Measurements from ENCODE around the gene NDUFV1. TPM values are rescaled to one million over a fixed set of nuclear protein-coding genes. Genes with fewer than 3 reads are reported as not detected.

Gene NDUFV1
- total RNA-seq, 1 donor from 2014 or later = 191 TPM

DNA sequence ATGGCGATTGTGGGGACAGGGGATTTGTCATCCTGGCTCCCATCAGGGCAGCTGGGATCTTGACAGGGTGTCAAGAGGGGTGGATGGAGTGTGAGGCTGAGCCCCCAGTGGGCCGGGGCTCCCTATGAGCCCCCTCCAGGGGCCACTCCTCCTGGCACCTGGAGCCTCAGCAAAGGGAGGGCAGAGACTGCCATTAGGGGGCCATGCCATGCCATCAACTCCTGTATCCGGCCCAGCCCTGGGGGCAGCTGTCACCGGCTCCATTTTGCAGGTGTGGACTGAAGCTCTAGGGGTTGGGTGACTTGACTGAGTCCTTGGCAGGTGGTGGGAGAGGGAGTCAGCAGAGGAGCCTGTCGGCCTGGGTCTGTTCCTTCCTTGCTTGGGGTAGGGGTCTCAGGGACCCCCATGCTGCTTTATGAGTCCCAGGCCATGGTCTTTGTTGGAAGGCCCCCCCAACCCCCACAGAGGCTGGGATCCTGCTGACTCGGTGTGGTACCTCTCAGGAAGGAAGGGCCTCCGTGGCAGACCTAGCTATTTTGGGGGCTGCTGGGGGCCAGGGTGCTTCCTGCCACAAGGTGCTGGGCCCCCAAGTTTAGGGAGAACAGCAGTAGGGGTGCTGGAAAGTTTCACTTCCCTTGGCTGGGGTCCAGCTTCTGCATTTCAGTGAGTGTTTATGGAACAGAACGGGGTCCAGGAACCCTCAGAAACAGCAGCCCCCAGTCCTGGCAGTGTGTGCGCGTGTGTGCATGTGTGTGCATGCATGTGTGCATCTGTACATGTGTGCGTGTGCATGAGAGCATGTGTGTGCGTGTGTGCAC is 42.3 kb downstream of the NDUFV1 start:
- Mint-ChIP-seq H3K27me3 (ENCODE audit: unreplicated experiment) (peaks cover 9% of the 10 kb centered on the region), H3K4me1 (ENCODE audit: unreplicated experiment) (no peaks in the 10 kb centered on the region), H3K4me3 (ENCODE audit: unreplicated experiment) (no peak overlapping the region), H3K36me3 (ENCODE audit: low read depth, unreplicated experiment) (peaks cover 6% of the 10 kb centered on the region), H3K9me3 (ENCODE audit: unreplicated experiment) (no peaks in the 10 kb centered on the region), H3K27ac (ENCODE audit: unreplicated experiment) (no peak overlapping the region)
- TF ChIP-seq, protein P1, sequence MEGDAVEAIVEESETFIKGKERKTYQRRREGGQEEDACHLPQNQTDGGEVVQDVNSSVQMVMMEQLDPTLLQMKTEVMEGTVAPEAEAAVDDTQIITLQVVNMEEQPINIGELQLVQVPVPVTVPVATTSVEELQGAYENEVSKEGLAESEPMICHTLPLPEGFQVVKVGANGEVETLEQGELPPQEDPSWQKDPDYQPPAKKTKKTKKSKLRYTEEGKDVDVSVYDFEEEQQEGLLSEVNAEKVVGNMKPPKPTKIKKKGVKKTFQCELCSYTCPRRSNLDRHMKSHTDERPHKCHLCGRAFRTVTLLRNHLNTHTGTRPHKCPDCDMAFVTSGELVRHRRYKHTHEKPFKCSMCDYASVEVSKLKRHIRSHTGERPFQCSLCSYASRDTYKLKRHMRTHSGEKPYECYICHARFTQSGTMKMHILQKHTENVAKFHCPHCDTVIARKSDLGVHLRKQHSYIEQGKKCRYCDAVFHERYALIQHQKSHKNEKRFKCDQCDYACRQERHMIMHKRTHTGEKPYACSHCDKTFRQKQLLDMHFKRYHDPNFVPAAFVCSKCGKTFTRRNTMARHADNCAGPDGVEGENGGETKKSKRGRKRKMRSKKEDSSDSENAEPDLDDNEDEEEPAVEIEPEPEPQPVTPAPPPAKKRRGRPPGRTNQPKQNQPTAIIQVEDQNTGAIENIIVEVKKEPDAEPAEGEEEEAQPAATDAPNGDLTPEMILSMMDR (IDR thresholded peaks at IDR 0.05; ENCODE audit: unreplicated experiment) = no peak
- DNase-seq (ENCODE audit: low spot score) = no peak

DNA sequence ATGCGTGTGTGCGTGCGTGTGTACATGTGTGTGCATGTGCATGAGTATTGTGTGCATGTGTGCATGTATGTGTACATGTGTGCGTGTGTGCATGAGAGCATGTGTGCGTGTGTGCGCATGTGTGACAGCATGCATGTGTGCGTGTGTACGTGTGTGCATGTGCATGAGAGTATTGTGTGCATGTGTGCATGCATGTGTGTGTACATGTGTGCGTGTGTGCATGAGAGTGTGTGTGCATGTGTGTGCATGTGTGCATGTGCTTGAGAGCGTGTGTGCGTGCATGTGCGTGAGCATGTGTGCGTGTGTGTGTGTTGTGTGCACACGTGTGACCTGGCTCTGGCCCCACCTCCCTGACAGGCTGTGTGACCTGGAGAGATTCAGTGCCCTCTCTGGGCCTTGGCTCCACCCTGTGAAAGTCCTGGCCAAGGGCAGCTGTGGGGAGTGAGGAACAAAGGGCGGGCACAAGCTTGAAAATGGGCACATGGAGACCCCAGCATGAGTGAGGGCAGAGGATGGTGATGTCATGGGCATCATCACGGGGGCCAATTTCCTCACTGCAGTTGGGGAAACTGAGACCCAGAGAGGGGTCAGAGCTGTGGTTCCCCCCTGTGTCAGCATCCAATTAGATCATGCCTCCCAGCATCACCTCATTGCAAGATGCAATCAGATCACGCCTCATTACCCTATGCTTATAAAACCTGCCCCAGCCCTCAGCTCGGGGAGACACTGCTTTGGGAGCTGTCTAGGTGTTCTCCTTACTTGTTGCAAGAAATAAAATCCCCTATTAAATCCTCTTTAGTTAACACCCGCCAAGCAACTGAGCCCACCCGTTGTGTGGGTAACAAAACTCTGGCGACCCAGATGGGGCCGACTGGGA is 43.1 kb downstream of the NDUFV1 start:
- H3K4me1 Mint-ChIP-seq (ENCODE audit: unreplicated experiment) = no peaks in the 10 kb centered on the region
- no peak for DNase-seq (ENCODE audit: low spot score)
- H3K27ac Mint-ChIP-seq (ENCODE audit: unreplicated experiment) = no peak overlapping the region

DNA sequence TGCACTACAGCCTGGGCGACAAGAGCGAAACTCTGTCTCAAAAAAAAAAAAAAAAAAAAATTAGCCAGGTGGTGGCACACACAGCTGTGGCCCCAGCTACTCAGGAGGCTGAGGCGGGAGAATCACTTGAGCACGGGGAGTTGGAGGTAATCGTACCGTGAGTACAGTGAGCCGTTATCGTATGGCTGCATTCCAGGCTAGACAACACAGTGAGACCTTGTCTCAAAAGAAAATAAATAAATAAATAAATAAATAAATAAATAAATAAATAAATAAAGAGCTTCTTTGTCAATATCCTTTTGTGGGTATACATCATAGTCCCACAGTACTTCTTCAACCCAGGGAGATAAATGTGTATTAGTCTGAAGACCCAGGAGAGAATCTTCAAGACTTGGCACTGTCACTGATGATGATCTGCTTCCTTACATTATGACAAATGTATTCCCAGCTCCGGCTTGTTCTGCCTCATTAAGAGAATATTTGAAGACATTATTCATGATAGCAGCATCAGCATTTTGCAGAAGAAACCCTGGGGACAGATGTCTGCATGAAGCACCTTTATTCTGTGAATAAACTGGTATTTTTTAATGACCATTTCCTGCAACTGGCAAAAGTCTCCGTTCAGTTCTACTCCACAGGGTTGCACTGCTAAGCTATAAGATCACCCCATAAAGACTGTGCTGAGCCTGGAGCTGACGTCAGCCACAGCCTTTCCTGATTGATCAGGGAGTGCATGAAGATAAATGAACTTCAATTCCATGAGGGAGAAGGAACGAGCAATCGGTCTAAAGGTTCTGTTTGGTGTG is 45.4 kb downstream of the NDUFV1 start:
- Mint-ChIP-seq H3K27ac (ENCODE audit: unreplicated experiment) (no peak overlapping the region), H3K36me3 (ENCODE audit: low read depth, unreplicated experiment) (no peaks in the 10 kb centered on the region), H3K4me3 (ENCODE audit: unreplicated experiment) (no peak overlapping the region), H3K9me3 (ENCODE audit: unreplicated experiment) (no peaks in the 10 kb centered on the region), H3K27me3 (ENCODE audit: unreplicated experiment) (peaks cover 5% of the 10 kb centered on the region), H3K4me1 (ENCODE audit: unreplicated experiment) (no peaks in the 10 kb centered on the region)
- DNase-seq (ENCODE audit: low spot score) = no peak
- TF ChIP-seq, protein P1 (IDR thresholded peaks at IDR 0.05; ENCODE audit: unreplicated experiment) = no peak

More for the DNA sequence above, 43.1 kb downstream of the NDUFV1 start:
- TF ChIP-seq, protein P1 (IDR thresholded peaks at IDR 0.05; ENCODE audit: unreplicated experiment) = no peak
- Mint-ChIP-seq H3K4me3 (ENCODE audit: unreplicated experiment) (no peak overlapping the region), H3K9me3 (ENCODE audit: unreplicated experiment) (no peaks in the 10 kb centered on the region), H3K36me3 (ENCODE audit: low read depth, unreplicated experiment) (peaks cover 6% of the 10 kb centered on the region), H3K27me3 (ENCODE audit: unreplicated experiment) (peaks cover 9% of the 10 kb centered on the region)

DNA sequence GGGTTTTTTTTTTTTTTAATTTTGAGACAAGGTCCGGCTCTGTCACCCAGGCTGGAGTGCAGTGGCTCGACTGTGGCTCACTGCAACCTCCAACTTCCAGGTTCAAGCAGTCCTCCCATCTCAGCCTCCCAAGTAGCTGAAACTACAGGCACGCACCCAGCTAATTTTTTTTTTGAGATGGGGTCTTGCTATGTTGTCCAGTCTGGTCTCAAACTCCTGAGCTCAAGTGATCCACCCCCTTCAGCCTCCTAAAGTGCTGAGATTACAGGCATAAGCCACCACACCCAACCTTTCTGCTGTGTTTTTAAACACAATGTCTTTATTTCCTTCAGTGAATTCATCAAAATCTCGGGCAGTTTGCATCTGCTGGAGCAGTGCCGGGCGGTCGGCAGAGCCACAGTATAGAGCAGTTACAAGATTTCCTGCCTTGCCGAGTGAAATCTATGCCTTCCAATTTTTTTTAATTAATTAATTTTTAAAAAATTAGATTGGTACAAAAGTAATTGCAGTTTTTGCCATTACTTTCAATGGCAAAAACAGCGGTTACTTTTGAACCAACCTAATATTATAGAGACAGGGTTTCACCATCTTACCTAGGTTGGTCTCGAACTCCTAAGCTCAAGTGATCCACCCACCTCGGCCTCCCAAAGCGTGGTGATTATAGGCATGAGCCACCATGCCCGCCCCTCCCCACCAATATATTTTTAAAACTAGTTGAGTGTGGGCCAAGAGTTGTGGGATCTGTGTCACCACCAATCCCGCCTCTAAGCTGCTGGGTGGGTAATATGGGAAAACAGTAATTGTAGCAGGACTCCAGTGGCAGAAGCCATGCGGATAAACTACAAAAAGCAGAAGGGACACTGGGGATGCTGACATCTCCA is 46.5 kb downstream of the NDUFV1 start:
- peaks cover 5% of the 10 kb centered on the region for H3K27me3 Mint-ChIP-seq (ENCODE audit: unreplicated experiment)
- H3K4me1 Mint-ChIP-seq (ENCODE audit: unreplicated experiment) = no peaks in the 10 kb centered on the region
- DNase-seq (ENCODE audit: low spot score) = no peak
- H3K4me3 Mint-ChIP-seq (ENCODE audit: unreplicated experiment) = no peak overlapping the region
- TF ChIP-seq, protein P1 (IDR thresholded peaks at IDR 0.05; ENCODE audit: unreplicated experiment) = no peak
- H3K36me3 Mint-ChIP-seq (ENCODE audit: low read depth, unreplicated experiment) = no peaks in the 10 kb centered on the region
- no peaks in the 10 kb centered on the region for H3K9me3 Mint-ChIP-seq (ENCODE audit: unreplicated experiment)
- no peak overlapping the region for H3K27ac Mint-ChIP-seq (ENCODE audit: unreplicated experiment)
